Neural cell (in vitro differentiated cells): Measurements from ENCODE around the gene NUP133. TPM values are rescaled to one million over a fixed set of nuclear protein-coding genes. Genes with fewer than 3 reads are reported as not detected.
A peak's percentile ranks its signal among the peaks of the same experiment; 100 is the strongest.

Experiments used
- H2AFZ ChIP-seq: fragments of 200-600, 300-800 bp; sonication (generic), shearing (Covaris generic); 2 replicates; pipeline ENCODE4 v1.6.0; 2014; ENCODE audit warnings: low read depth, mild to moderate bottlenecking, antibody characterized with exemption, low read length, moderate library complexity
- H3F3A ChIP-seq: fragments of 200-600 bp; shearing (Covaris generic); 2 replicates; pipeline ENCODE4 v1.6.1; 2016; ENCODE audit warnings: mild to moderate bottlenecking, moderate library complexity, mixed read lengths, antibody characterized with exemption, low read length; ENCODE audit not compliant: insufficient read depth, poor library complexity, severe bottlenecking
- H3K27ac ChIP-seq: fragments of 200-600, 300-800 bp; sonication (generic), shearing (Covaris generic); 2 replicates; pipeline ENCODE4 v1.5.1; 2014; ENCODE audit warnings: mild to moderate bottlenecking, low read length, moderate library complexity
- H3K27me3 ChIP-seq: fragments of 300-800, 200-600 bp; sonication (generic), shearing (Covaris generic); 2 replicates; pipeline ENCODE4 v1.6.0; 2014; ENCODE audit warnings: mild to moderate bottlenecking, low read depth, low read length, moderate library complexity; ENCODE audit not compliant: insufficient read depth
- H3K36me3 ChIP-seq: fragments of 300-800, 200-600 bp; sonication (generic), shearing (Covaris generic); 2 replicates; pipeline ENCODE4 v1.5.1; 2014; ENCODE audit warnings: mild to moderate bottlenecking, antibody characterized with exemption, low read length, moderate library complexity; ENCODE audit not compliant: insufficient read depth
- H3K4me2 ChIP-seq: fragments of 300-800, 200-600 bp; sonication (generic), shearing (Covaris generic); 2 replicates; pipeline ENCODE4 v1.6.0; 2014; ENCODE audit warnings: mild to moderate bottlenecking, low read length
- H3K4me3 ChIP-seq: fragments of 300-800, 200-600 bp; sonication (generic), shearing (Covaris generic); 2 replicates; pipeline ENCODE4 v1.5.1; 2014; ENCODE audit warnings: mild to moderate bottlenecking, low read length, moderate library complexity
- H3K79me2 ChIP-seq: fragments of 200-600 bp; shearing (Covaris generic); replicated peaks from 2 replicates; pipeline ENCODE4 v1.6.0; 2014; ENCODE audit warnings: mild to moderate bottlenecking, low read length, moderate library complexity; ENCODE audit not compliant: insufficient read depth
- H3K9ac ChIP-seq: fragments of 300-800, 200-600 bp; sonication (generic), shearing (Covaris generic); 2 replicates; pipeline ENCODE4 v1.6.1; 2016; ENCODE audit warnings: mild to moderate bottlenecking, low read length, mixed read lengths
- H3K9me2 ChIP-seq: fragments of 200-600 bp; shearing (Covaris generic); 2 replicates; pipeline ENCODE4 v1.6.1; 2016; ENCODE audit warnings: mild to moderate bottlenecking, low read length, mixed read lengths; ENCODE audit not compliant: insufficient read depth
- H3K9me3 ChIP-seq: fragments of 200-600, 300-800 bp; sonication (generic), shearing (Covaris generic); 2 replicates; pipeline ENCODE4 v1.6.1; 2016; ENCODE audit warnings: mild to moderate bottlenecking, mixed run types, low read length, moderate library complexity, mixed read lengths
- H4K20me1 ChIP-seq: fragments of 200-600 bp; shearing (Covaris generic); 2 replicates; pipeline ENCODE4 v1.6.1; 2016; ENCODE audit warnings: mild to moderate bottlenecking, mixed run types; ENCODE audit not compliant: insufficient read depth
- EP300 ChIP-seq: fragments of 450-650 bp; conservative IDR thresholded peaks from 2 replicates; pipeline ENCODE4 v1.6.1; 2014; ENCODE audit warnings: antibody characterized with exemption, mild to moderate bottlenecking, moderate library complexity; ENCODE audit not compliant: poor library complexity, severe bottlenecking
- EZH2 ChIP-seq: fragments of 200-600, 300-800 bp; shearing (Covaris generic), sonication (generic); IDR thresholded peaks from 2 replicates; pipeline ENCODE4 v1.6.1; 2014; ENCODE audit warnings: antibody characterized with exemption, low read length, borderline replicate concordance, mild to moderate bottlenecking; ENCODE audit not compliant: insufficient read depth, poor library complexity, severe bottlenecking
- MXI1 ChIP-seq: fragments of 450-650 bp; conservative IDR thresholded peaks from 2 replicates; pipeline ENCODE4 v1.6.1; 2014; ENCODE audit warnings: antibody characterized with exemption, mild to moderate bottlenecking; ENCODE audit not compliant: poor library complexity, severe bottlenecking
- POLR2AphosphoS5 ChIP-seq: IDR thresholded peaks from 2 replicates; pipeline ENCODE4 v1.6.1; 2012
- RAD21 ChIP-seq: fragments of 450-650 bp; conservative IDR thresholded peaks from 2 replicates; pipeline ENCODE4 v1.6.1; 2014; ENCODE audit warnings: antibody characterized with exemption, mild to moderate bottlenecking, moderate library complexity
- REST ChIP-seq: IDR thresholded peaks from 2 replicates; pipeline ENCODE4 v1.6.1; 2012; ENCODE audit warnings: borderline replicate concordance
- SMC3 ChIP-seq: fragments of 450-650 bp; conservative IDR thresholded peaks from 2 replicates; pipeline ENCODE4 v1.6.1; 2014; ENCODE audit warnings: antibody characterized with exemption, mild to moderate bottlenecking, moderate library complexity; ENCODE audit not compliant: poor library complexity
- TAF1 ChIP-seq: IDR thresholded peaks from 2 replicates; pipeline ENCODE4 v1.6.1; 2012; ENCODE audit warnings: low read depth
- polyA plus RNA-seq: library from polyadenylated mRNA; depleted of rRNA; stranded (reverse); fragments of >200 nt; gene quantifications from 2 replicates; pipeline ENCODE4 v1.2.3, GENCODE V29; 2014
- TF ChIP-seq, protein P1 (sequence below): fragments of 450-650 bp; IDR thresholded peaks from 2 replicates; pipeline ENCODE4 v1.5.1; 2014; ENCODE audit warnings: antibody characterized with exemption, mild to moderate bottlenecking, moderate library complexity; ENCODE audit not compliant: poor library complexity, severe bottlenecking

The NUP133 gene
- polyA plus RNA-seq, 1 donor from 2014 or later: 73.4 TPM

DNA sequence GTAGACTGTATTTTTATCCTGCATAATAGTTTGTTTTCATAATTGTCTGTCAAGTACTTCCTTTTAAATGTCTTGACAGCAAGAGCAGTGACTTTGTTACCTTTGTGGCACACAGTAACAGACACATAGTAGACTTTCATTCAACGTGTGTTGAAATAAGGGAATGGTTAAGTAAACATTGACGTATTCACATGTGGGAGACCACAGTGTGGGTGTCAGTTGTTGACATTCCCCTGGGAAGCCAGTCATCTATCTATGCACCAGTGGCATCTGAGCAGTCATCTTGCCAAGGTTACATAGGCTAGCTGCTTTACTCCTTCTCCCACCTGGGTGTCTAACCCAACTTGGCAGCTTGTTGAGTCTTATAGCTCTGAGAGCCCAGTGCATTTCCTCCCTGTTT, 1.4 kb upstream of the NUP133 start:
- no peaks in the 10 kb centered on the region for H3K27me3 ChIP-seq

GRCh38 chr1:229508823-229509337, 739 bp upstream of the NUP133 start:
- H3K9me2 ChIP-seq: no peaks in the 10 kb centered on the region
- no peaks in the 10 kb centered on the region for H4K20me1 ChIP-seq
- H3K79me2 ChIP-seq: peaks cover 16% of the 10 kb centered on the region
- no peaks in the 10 kb centered on the region for H3K36me3 ChIP-seq
- H3K4me2 ChIP-seq: peak overlapping the region; percentile 77
- no peaks in the 10 kb centered on the region for H3K9me3 ChIP-seq
- H3K4me3 ChIP-seq: peak overlapping the region; percentile 76
- H3K27me3 ChIP-seq: no peaks in the 10 kb centered on the region
- H3K9ac ChIP-seq: peak overlapping the region; percentile 79
- peak overlapping the region; percentile 96 for H2AFZ ChIP-seq
- no peaks in the 10 kb centered on the region for H3F3A ChIP-seq
- peak overlapping the region; percentile 95 for H3K27ac ChIP-seq
- TF ChIP-seq EP300 (no peak), EZH2 (no peak), SMC3 (no peak), MXI1 (no peak), TAF1 (no peak), REST (no peak), POLR2AphosphoS5 (no peak)
- TF ChIP-seq, protein P1, sequence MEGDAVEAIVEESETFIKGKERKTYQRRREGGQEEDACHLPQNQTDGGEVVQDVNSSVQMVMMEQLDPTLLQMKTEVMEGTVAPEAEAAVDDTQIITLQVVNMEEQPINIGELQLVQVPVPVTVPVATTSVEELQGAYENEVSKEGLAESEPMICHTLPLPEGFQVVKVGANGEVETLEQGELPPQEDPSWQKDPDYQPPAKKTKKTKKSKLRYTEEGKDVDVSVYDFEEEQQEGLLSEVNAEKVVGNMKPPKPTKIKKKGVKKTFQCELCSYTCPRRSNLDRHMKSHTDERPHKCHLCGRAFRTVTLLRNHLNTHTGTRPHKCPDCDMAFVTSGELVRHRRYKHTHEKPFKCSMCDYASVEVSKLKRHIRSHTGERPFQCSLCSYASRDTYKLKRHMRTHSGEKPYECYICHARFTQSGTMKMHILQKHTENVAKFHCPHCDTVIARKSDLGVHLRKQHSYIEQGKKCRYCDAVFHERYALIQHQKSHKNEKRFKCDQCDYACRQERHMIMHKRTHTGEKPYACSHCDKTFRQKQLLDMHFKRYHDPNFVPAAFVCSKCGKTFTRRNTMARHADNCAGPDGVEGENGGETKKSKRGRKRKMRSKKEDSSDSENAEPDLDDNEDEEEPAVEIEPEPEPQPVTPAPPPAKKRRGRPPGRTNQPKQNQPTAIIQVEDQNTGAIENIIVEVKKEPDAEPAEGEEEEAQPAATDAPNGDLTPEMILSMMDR: no peak

More for the DNA sequence above, 1.4 kb upstream of the NUP133 start:
- no peaks in the 10 kb centered on the region for H4K20me1 ChIP-seq
- H3K36me3 ChIP-seq: no peaks in the 10 kb centered on the region
- TF ChIP-seq SMC3 (no peak), REST (no peak), RAD21 (no peak), EP300 (no peak), EZH2 (no peak), MXI1 (no peak), TAF1 (no peak), POLR2AphosphoS5 (no peak)
- TF ChIP-seq, protein P1: no peak
- no peaks in the 10 kb centered on the region for H3K9me3 ChIP-seq
- H3F3A ChIP-seq: no peaks in the 10 kb centered on the region
- peak overlapping the region; percentile 95 for H3K27ac ChIP-seq
- no peak overlapping the region for H3K9ac ChIP-seq
- H3K4me3 ChIP-seq: no peak overlapping the region
- no peak overlapping the region for H2AFZ ChIP-seq
- peaks cover 16% of the 10 kb centered on the region for H3K79me2 ChIP-seq
- no peak overlapping the region for H3K4me2 ChIP-seq
- no peaks in the 10 kb centered on the region for H3K9me2 ChIP-seq
